GM12878 (cell line): Measurements from ENCODE around the gene RBMS3. TPM values are rescaled to one million over a fixed set of nuclear protein-coding genes. Genes with fewer than 3 reads are reported as not detected.

Source experiments
- ATAC-seq: fragments of 200-7000 bp; cut with Tn5 transposase; 3 replicates; pipeline ENCODE4 v1.9.1; 2020; ENCODE audit warnings: mild to moderate bottlenecking, moderate library complexity
- BruUV-seq: library from RNA; stranded (reverse); fragments of 400-500 nt; replicated peaks from 2 replicates; lab custom pipeline; 2021; lab: Mats Ljungman, UMichigan
- CTCF ChIA-PET: fragments of 300-600 bp; sonication (Branson Sonifier 250); formaldehyde crosslinking; extraction: SDS; loops from one replicate; lab custom pipeline; 2021; ENCODE audit warnings: inconsistent platforms; lab: Yijun Ruan, JAX
- POLR2A ChIA-PET: fragments of 350-600 bp; formaldehyde crosslinking; extraction: SDS; loops from one replicate; lab custom pipeline; 2021; ENCODE audit warnings: inconsistent platforms; lab: Charles Lee
- RAD21 ChIA-PET: fragments of 300-600 bp; sonication (Branson Sonifier 250); formaldehyde crosslinking; loops from one replicate; lab custom pipeline; 2023; ENCODE audit warnings: antibody characterized with exemption; ENCODE audit not compliant: unreplicated experiment; lab: Charles Lee
- SMC1A ChIA-PET: fragments of 300-600 bp; sonication (Branson Sonifier 250); formaldehyde crosslinking; loops from one replicate; lab custom pipeline; 2023; ENCODE audit not compliant: unreplicated experiment, uncharacterized antibody; lab: Charles Lee
- DNase-seq: peaks from one replicate; pipeline ENCODE4 v3.0.0-alpha.2; 2011; ENCODE audit warnings: low read depth, low spot score
- FAIRE-seq: peaks from 3 replicates; lab custom pipeline; 2011; peaks lifted over from hg19 to GRCh38; lab: Jason Lieb, UNC
- H2AFZ ChIP-seq: 2 replicates; pipeline ENCODE4 v1.6.0; 2011; ENCODE audit warnings: low read depth, low read length, control low read depth; ENCODE audit not compliant: control insufficient read depth
- H3K27ac ChIP-seq: 2 replicates; pipeline ENCODE4 v1.5.1; 2011; ENCODE audit warnings: control low read depth; ENCODE audit not compliant: control insufficient read depth, insufficient read depth
- H3K27me3 ChIP-seq, 2 experiments: replicated peaks in 1 of 2; 2 replicates each; pipeline versions ENCODE4 v1.6.0 to v1.6.1; 2011; ENCODE audit warnings: low read length in 1 of 2; ENCODE audit not compliant: control insufficient read depth in 2 of 2, insufficient read depth in 2 of 2
- H3K36me3 ChIP-seq, 2 experiments: 2 replicates each; pipeline ENCODE4 v1.5.1; 2011; ENCODE audit warnings: low read length in 1 of 2; ENCODE audit not compliant: control insufficient read depth in 2 of 2, insufficient read depth in 2 of 2
- H3K4me1 ChIP-seq: 2 replicates; pipeline ENCODE4 v1.6.1; 2011; ENCODE audit warnings: mild to moderate bottlenecking, low read length, moderate library complexity, mixed read lengths; ENCODE audit not compliant: control insufficient read depth, insufficient read depth
- H3K4me2 ChIP-seq: 2 replicates; pipeline ENCODE4 v1.6.0; 2011; ENCODE audit warnings: control low read depth; ENCODE audit not compliant: control insufficient read depth, insufficient read depth
- H3K4me3 ChIP-seq: fragments of 200-600 bp; sonication (generic); 2 replicates; pipeline ENCODE4 v1.5.1; 2016
- H3K79me2 ChIP-seq: 2 replicates; pipeline ENCODE4 v1.6.0; 2011; ENCODE audit warnings: low read length; ENCODE audit not compliant: control insufficient read depth, insufficient read depth
- H3K9ac ChIP-seq: 2 replicates; pipeline ENCODE4 v1.8.0; 2011; ENCODE audit warnings: low read length, control low read depth, mixed read lengths; ENCODE audit not compliant: control insufficient read depth, insufficient read depth
- H3K9me3 ChIP-seq: replicated peaks from 3 replicates; pipeline ENCODE4 v1.5.1; 2011; ENCODE audit warnings: mild to moderate bottlenecking, low read length; ENCODE audit not compliant: control insufficient read depth, insufficient read depth
- H4K20me1 ChIP-seq: 2 replicates; pipeline ENCODE4 v1.6.0; 2011; ENCODE audit not compliant: control insufficient read depth, insufficient read depth
- CHD4 ChIP-seq: fragments of 200-600 bp; sonication (generic); IDR thresholded peaks from 2 replicates; pipeline ENCODE4 v1.6.1; 2016; ENCODE audit warnings: mild to moderate bottlenecking
- FOS ChIP-seq: IDR thresholded peaks from 3 replicates; pipeline ENCODE4 v1.6.1; 2011; ENCODE audit warnings: borderline replicate concordance; ENCODE audit not compliant: insufficient read length; ENCODE audit errors: extremely low read depth
- HCFC1 ChIP-seq: fragments of 150-350 bp; IDR thresholded peaks from 2 replicates; pipeline ENCODE4 v1.6.1; 2014; ENCODE audit warnings: low read length
- NR2C1 ChIP-seq: fragments of 450-650 bp; IDR thresholded peaks from 2 replicates; pipeline ENCODE4 v1.6.1; 2017; ENCODE audit warnings: antibody characterized with exemption, mild to moderate bottlenecking, moderate library complexity
- PAX5 ChIP-seq: IDR thresholded peaks from 2 replicates; pipeline ENCODE4 v1.6.1; 2011; ENCODE audit warnings: low read depth, low read length, borderline replicate concordance
- RAD51 ChIP-seq: fragments of 450-650 bp; IDR thresholded peaks from 2 replicates; pipeline ENCODE4 v1.6.1; 2016; ENCODE audit warnings: moderate library complexity, mild to moderate bottlenecking, inconsistent platforms
- SRF ChIP-seq, 2 experiments: IDR thresholded peaks; 2 replicates each; pipeline ENCODE4 v1.6.1; 2011; ENCODE audit warnings: low read depth in 2 of 2, low read length in 2 of 2, mild to moderate bottlenecking in 1 of 2, moderate library complexity in 1 of 2
- ZBTB40 ChIP-seq: fragments of 450-650 bp; IDR thresholded peaks from 2 replicates; pipeline ENCODE4 v1.6.1; 2016; ENCODE audit warnings: mild to moderate bottlenecking, moderate library complexity, borderline replicate concordance
- ZNF207 ChIP-seq: fragments of 450-650 bp; IDR thresholded peaks from 2 replicates; pipeline ENCODE4 v1.6.1; 2014; ENCODE audit warnings: antibody characterized with exemption, mild to moderate bottlenecking, borderline replicate concordance
- WGBS: methylation state at CpG from one replicate; pipeline ENCODE4 v1.1.6; 2016; ENCODE audit warnings: low lambda C conversion rate; ENCODE audit not compliant: insufficient replicate concordance, insufficient coverage; ENCODE audit errors: missing lambda C conversion rate; 5-methylcytosine and 5-hydroxymethylcytosine counted together
- in situ Hi-C: fragments of 300-500 bp; cut with MboI; formaldehyde crosslinking; loops from 9 replicates; pipeline ENCODE4 v1.14.3; 2018; ENCODE audit warnings: mixed read lengths
- intact Hi-C: fragments of 100-400 bp; cut with micrococcal nuclease; formaldehyde crosslinking; loops from one replicate; pipeline ENCODE4 v1.14.2; 2022; ENCODE audit not compliant: unreplicated experiment
- polyA plus RNA-seq, 11 experiments: library from polyadenylated mRNA; depleted of rRNA in 4 of 11; unstranded in 6 of 11; stranded (reverse) in 5 of 11; fragments of >200 nt; fragmentation: Nextera tagmentation in 4 of 11; fragmentation: Illumina TruSeq in 1 of 11; extraction: Ambion mirVana in 4 of 11; extraction: Trizol in 1 of 11; gene quantifications; 1 replicate in 1 of 11; 2 replicates in 10 of 11; pipeline versions ENCODE4 v1.2.1 to v1.2.3, GENCODE V29; 2011 to 2016; ENCODE audit warnings: inconsistent platforms in 2 of 11, missing spikeins in 2 of 11, low read depth in 1 of 11
- total RNA-seq, 4 experiments: library from RNA; depleted of rRNA in 3 of 4; stranded (reverse); fragments of >200 nt in 3 of 4; fragmentation: Illumina TruSeq in 1 of 4; extraction: Trizol in 1 of 4; gene quantifications; 2 replicates each; pipeline versions ENCODE4 v1.2.1 to v1.2.3, GENCODE V29; 2013 to 2021

The RBMS3 gene
- total and polyA plus RNA-seq, 10 of the 15 experiments (the other 5 are each of a cell fraction or from before 2014, with no cell fraction given) = 0.79 to 4.7 (median 3.1) TPM

GRCh38 chr3:29408676-29409075, 127.8 kb downstream of the RBMS3 start:
- H3K27ac ChIP-seq = no peak overlapping the region
- RAD21 ChIA-PET = interaction anchor here (1.6 kb wide), 1 partner anchor 17 kb away, joined by 4 read pairs; no protein-coding TSS in a partner anchor
- H3K9me3 ChIP-seq = no peaks in the 10 kb centered on the region; the same call in 2 of the 3 replicates
- in situ Hi-C loops (no loop called here), intact Hi-C loops (no loop called here)
- H3K9ac ChIP-seq = no peak overlapping the region
- no peaks in the 10 kb centered on the region for H4K20me1 ChIP-seq
- no TSS peak for BruUV-seq
- TF ChIP-seq HCFC1 (no peak), ZNF207 (no peak), FOS (no peak), PAX5 (no peak), ZBTB40 (no peak), SRF (IDR thresholded peaks at IDR 0.05; ENCODE audit: low read depth in 2 of 2, low read length in 2 of 2) (no peak), NR2C1 (no peak), CHD4 (no peak), RAD51 (no peak)
- no peak for ATAC-seq
- SMC1A ChIA-PET = interaction anchor here (1.4 to 1.9 kb wide), 2 partner anchors 9 to 49 kb away, joined by 4 to 14 read pairs; no protein-coding TSS in a partner anchor
- H3K27me3 ChIP-seq = no peaks in the 10 kb centered on the region
- peaks cover 6% of the 10 kb centered on the region for H3K4me1 ChIP-seq
- no peak overlapping the region for H3K4me3 ChIP-seq
- WGBS = 42% methylated on average over 3 of the region's 3 CpGs
- no peaks in the 10 kb centered on the region for H3K36me3 ChIP-seq
- CTCF ChIA-PET = interaction anchor here (1.4 to 1.5 kb wide), 2 partner anchors 25 to 127 kb away, joined by 3 to 4 read pairs; no protein-coding TSS in a partner anchor
- H3K79me2 ChIP-seq = no peaks in the 10 kb centered on the region
- POLR2A ChIA-PET = interaction anchor here (1.5 kb wide), 1 partner anchor 80 kb away, joined by 3 read pairs; no protein-coding TSS in a partner anchor
- no peak for FAIRE-seq
- no peak for DNase-seq
- H2AFZ ChIP-seq = no peak overlapping the region
- no peak overlapping the region for H3K4me2 ChIP-seq
